OCI-M2 (cell line): ENCODE data around the gene UBAP1.
"Not testable (repeated sequence)": the region's sequence is repeated elsewhere in the genome, so short reads cannot be mapped to it uniquely, and the experiment has no call there.

Experiments used
- DNase-seq: peaks from one replicate; lab custom pipeline; 2025; ENCODE audit not compliant: unreplicated experiment; lab: John Stamatoyannopoulos, UW

The UBAP1 gene

DNA sequence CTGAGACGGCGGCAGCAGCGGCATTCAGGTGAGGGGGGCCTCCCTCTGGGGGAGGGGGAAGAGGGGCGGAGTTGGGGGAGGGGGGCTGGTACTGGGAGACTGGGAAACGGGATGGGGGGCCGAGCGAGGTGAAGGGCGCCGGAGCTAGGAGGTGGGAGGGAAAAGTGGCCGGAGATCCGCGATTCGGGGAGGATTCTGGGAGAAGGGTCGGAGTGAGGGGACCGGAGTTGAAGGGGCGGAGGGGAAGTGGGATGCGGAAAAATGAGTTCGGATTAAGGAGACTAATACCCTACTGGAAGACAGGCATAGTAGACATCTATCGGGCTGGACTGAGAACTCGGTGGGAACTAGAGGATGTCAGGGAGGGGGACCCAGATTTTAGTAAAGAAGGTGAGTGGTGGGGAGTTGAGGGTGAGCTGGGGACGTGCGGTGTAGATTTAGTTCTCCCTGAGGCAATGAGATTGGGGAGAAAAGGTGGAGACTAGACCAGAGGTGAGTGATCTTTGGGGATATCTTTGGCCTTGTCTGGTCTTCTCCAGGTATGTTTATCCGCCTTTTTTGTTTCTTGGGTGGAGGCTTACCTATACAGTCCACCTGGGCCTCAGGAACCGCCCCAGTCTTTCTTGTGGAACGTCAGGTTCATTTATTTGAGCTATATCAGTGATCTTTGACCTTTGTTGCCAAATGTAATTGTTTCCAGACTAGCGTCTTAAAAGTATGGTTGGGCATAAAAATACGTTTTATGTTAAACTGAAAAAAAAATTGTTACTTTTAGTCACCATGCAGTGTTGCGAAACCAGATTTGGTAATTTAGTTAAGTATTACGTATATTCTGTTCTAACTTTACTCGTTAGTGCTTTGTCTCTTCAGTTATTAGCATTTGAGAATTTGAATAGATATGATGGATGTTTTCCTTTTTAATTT, 632 bp downstream of the UBAP1 start:
- DNase-seq, result no peak

DNA sequence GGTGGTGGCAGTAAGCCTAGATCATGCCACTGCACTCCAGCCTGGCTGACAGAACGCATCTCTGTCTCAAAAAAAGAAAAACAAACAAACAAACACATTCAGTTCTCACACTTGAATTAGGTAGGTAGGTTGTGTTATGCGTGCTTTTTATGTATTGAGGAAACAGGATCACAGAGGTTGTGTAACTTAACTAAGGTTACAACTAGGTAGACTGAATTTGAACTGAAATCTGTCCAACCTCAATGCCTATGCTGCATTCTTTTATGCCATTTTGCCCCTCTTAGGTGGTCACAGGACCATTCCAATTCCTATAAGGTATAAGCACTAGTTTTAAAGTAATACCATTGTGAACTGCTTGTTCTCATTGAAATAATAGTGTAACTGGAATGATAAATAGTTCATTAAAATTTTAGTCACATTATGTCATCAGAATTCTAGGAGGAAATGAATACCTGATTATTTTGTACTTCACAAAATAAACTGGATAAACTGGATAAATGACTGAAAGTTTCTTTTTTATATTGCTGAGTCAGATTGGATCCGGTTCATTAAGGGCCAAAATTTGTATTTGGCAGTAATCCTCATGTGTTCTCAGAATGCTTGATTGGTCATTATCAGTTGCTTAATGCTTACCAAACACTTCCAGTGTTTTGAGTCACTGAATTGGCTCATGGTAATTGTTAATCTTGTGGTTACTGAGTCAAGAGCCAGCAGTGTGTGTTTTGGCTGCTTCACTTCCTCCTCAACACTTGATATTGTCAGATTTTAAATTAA, 7.1 kb downstream of the UBAP1 start:
- no peak for DNase-seq

DNA sequence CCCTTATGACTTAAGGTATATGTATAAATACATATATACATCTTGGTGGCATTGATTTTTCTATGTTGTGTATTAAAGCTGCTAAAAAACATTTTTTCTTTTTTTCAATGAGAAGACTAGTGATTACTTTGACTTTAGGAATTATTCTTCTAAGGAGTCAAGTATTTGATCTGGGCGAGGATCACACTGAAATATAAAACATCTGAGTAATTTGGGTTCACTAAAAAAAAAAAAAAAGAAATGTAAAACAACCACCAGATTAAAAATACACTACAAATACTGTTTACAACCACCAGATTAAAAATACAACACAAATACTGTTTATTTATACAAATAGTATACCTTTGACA, 9.0 kb downstream of the UBAP1 start:
- no peak for DNase-seq

DNA sequence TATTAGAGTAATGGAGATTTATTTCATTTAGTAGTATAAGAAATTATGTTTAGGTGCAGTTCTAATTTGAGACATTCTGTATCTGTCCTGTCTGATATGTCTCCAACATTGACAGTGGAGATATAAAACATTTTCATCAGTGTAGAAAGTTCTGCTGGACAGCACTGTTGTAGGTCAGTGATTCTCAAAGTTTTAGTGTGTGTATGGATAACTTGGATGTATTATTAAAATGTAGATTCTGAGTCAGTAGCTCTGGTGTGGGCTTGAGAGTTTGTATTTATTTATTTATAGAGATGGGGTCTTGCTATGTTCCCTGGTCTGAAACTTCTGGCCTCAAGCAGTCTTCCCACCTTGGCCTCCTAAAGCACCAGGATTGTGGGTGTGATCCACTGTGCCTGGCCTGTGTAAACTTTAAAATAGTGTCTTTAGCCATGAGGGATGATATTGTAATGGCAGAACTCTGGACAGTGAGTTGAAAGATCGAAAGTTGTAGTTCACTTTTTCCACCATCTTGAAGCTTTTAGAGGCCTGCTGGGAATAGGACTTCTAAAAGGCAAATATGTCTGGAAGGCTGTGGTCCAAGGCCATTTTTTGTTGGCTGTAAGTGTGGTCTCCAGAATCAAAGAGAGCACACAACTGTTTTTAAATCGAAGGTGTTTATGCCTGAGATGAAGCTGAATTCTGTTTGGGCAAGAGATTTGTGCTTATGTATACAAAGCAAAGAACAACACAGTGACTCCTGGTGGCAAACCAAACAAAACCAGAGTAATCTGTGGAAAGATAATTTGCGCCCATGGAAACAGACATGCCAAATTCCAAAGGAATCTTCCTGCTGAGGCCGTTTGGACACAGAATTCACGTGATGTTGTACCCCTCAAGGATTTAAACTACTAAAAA, 12.4 kb downstream of the UBAP1 start:
- DNase-seq, result no peak

DNA sequence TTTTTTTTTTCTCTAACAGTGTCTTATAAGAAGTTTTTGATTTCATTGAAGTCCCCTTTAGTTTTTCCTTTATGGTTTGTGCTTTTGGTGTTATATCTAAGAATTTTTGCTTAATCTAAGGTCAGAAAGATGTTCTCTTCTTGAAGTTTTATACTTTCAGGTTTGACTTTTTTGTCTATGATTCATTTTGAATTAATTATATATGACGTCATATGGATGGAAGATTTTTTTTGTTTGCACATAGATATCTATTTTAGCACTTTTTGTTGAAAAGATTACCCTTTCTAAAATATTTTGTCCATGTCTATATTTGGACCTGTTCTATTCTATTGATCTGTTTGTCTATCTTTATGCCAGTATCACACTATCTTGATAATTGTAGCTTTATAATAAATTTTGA, 16.3 kb downstream of the UBAP1 start:
- no peak for DNase-seq

DNA sequence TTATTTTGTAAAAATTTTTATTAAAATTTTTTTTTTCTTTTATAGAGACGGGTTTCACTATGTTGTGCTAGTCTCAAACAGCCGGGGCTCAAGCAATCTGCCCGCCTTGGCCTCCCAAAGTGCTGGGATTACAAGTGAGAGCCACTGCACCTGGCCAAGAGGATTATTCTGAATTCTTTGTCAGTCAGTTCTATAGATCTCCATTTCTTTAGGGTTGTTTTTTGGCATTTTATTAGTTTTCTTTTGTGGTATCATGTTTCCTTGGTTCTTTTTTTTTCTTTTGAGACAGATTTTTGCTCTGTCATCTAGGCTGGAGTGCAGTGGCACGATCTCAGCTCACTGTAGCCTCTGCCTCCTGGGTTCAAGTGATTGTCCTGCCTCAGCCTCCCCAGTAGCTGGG, 18.4 kb downstream of the UBAP1 start:
- DNase-seq, result not testable (repeated sequence)

DNA sequence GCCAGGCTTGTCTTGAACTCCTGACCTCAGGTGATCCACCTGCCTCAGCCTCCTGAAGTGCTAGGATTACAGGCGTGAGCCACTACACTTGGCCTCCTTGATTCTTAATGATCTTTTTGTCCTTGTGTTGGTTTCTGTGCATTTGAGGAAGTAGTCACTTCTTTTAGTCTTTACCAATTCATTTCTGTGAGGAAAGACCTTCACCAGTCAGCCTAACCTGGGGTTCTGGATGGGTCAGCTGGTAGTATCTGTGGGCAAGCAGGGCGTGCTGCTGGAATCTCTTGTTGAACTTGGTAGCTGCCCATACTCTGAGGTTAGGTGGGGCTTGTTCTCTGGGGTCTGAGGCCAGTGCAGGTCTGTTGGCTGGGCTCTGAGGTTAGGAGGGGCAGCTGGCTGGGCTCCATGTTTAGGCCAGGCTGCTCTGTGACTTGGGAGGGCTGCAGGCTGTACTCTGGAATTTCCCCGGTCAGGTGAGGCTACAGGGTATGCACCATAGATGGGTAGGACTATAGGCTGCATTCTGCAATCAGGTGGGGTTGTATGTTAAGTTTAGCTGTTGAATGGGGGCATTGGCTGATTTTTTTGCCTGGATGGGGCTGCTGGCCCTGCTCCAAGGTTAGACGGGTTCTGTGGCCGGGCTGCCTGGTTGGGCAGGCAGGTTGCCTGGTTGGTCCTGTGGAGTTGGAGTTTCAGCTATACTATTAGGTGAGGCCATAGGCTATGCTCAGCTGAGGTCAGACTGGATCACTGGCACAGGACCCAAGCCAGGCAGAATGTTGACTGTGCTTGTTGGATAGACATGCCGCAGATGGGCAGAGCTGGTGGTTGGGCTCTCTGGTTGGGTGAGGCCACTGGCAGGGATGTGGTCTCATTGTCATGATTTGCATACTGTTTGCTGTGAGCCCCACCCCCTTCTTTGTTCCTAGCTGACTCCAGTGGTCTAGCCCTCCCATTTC, 19.2 kb downstream of the UBAP1 start:
- no peak for DNase-seq

DNA sequence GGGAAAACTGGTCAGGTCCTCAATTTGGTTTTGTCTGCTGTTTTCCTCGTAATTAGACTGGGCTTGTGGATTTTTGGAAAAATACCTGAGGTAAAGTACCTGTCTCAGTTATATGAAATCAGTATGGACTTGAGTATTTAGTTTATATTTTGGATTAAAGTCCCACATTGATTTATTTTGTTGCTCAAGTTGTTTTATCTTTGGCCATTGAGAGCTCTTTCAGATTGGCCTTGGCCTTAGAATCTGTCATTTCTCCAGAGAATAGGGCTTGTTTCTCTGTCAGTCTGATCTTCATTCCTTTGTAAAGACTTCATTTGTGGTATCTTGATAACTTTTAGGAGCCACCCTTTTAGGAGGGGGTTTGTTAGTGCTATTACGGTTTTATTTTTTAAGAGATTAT, 21.2 kb downstream of the UBAP1 start:
- DNase-seq, result no peak

DNA sequence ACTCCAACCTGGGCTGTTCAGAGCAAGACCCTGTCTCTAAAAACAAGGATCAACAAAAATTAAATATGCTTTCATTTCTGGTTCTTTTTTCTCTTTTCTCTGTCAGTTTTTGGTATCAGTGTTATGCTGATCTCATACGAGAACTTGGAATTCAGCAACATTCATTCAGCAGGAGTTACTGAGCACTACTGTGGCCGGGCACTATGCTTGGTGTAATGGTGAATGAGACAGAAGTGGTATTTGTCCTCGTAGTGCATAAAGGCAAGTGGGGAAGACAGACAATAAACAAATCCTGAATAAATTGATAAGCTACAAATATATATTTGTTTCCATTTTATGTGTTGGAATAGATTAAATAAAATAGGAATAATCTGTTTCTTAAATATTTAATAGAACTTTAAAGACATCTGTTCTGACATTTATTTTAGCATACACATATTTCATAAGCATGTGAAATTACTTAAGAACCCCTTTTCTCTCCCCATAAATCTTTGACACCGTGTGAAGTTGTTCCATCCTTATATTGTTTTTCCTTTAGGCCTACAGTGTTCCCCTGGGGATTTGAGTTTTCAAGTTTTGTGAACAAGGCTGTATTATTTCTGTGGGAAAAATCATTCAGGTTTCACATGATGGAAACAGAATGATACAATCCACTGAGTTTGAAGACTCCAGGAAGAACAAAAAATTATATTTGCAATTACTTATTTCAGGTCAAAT, 24.6 kb downstream of the UBAP1 start:
- DNase-seq, result no peak

DNA sequence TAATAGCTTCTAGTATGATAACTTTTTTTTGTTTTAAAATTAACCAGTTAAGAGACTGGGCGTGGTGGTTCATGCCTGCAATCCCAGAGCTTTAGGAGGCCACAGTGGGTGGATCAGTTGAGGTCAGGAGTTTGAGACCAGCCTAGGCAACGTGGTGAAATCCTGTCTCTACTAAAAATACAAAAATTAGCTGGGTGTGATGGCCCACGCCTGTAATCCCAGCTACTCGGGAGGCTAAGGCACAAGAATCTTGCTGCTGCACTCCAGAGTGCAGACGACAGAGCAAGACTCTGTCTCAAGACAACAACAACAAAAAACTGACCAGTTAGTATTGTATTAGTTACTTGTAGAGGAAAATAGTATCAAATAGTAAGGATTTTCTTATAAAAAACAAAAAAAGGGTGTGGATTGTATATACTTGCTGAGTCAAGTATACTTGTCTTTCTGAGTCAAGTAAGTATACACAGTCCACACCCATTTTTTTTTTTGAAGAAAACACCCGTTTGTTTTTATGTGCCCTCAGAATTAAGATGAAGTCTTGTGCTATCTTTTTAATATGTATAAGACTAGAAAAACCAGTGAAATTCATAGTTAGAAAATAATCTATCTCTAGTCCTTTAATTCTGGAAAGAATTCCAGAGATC, 25.3 kb downstream of the UBAP1 start:
- no peak for DNase-seq

DNA sequence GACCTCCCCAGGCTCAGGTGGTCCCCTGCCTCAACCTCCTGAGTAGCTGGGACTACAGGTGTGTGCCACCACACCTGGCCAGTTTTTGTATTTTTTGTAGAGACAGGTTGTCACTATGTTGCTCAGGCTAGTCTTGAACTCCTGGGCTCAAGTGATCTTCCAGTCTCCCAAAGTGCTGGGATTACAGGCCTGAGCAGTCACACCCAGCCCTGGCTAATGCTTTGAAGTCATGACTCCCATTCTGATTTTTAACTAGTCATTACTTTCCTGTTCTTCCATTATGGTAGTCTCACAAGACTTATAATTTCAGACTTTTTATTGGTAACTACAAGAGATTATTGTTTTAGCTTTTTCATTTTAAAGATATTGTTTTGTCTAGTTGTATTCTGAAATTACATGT, 26.3 kb downstream of the UBAP1 start:
- DNase-seq, result no peak

DNA sequence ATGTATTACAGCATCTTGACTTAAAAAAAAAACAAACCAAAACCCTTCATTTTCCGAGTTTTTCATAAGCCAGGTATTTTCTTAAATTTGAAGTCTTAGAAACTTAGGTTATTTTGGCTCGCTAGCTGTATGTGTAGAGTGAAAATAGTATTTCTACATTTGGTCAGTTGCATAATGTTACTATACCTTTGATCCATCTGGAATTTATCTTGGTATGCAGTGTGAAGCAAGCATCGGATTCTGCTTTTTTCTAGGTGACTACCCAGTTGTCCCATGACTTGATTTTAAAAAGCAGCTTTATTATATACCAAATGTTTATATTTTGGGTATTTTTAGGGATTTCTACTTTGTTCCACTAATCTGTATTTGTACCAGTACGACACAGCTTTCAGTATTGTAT, 27.7 kb downstream of the UBAP1 start:
- no peak for DNase-seq

DNA sequence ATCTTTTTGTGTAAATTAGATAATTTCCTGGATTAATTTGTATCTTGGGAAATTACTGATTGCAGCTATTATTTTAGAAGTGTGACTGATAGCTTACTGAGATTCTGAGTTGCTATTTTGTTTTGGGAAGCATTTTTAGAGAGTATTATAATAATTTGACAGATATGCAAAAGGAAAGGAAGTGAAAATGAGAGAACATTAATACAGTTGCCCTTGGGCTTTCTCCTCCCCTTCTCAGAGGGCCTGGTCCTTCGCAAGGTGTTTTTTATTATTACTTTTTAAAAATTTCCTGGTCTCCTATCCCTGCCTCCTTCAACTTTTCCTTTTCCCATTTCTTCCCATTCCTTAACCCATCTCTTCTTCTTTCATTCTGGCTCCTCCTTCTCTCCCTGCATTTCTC, 32.6 kb downstream of the UBAP1 start:
- no peak for DNase-seq

DNA sequence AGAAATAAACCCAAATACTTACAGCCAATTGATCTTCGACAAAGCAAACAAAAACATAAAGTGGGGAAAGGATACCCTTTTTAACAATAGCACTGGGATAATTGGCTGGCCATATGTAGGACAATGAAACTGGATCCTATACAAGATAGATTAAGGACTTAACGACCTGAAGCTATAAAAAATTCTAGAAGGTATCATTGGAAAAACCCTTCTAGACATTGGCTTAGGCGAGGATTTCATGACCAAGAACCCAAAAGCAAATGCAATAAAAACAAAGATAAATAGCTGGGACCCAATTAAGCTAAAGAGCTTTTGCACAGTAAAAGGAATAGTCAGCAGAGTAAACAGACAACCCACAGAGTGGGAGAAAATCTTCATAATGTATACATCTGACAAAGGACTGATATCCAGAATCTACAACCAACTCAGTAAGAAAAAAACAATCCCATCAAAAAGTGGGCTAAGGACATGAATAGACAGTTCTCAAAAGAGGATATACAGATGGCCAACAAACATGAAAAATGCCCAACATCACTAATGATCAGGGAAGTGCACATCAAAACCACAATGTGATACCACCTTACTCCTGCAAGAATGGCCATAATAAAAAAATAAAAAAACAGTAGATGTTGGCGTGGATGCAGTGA, 35.6 kb downstream of the UBAP1 start:
- not testable (repeated sequence) for DNase-seq

DNA sequence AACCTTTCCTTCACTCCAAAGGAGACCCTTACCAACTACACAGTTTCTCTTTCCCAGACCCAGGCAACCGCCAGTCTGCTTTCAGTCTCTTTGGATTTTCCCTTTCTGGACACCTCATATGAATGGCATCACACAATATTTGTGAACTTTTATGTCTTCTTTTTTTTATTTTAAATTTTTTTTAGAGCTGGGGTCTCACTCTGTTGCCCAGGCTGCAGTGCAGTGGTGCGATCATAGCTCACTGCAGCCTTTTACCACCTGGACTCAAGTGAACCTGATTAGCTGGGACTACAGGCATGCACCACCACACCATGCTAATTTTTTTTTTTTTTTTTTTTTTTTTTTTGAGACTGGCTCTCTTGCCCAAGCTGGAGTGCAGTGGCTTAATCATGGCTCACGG, 37.5 kb downstream of the UBAP1 start:
- no peak for DNase-seq

DNA sequence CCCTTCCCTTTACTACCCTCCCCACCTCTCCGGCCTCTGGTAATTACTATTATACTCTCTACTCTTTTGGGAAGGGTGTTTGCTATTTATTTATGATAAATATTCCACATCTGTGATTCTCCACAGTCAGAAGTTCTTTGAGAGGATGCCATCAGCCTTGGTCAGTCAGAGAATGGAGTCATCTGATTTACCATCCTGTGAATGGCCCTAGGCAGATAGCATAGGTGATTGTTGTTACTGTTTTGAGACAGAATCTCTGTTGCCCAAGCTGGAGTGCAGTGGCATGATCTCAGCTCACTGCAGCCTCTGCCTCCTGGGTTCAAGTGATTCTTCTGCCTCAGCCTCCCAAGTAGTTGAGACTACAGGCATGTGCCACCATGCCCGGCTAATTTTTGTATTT, 38.2 kb downstream of the UBAP1 start:
- not testable (repeated sequence) for DNase-seq

DNA sequence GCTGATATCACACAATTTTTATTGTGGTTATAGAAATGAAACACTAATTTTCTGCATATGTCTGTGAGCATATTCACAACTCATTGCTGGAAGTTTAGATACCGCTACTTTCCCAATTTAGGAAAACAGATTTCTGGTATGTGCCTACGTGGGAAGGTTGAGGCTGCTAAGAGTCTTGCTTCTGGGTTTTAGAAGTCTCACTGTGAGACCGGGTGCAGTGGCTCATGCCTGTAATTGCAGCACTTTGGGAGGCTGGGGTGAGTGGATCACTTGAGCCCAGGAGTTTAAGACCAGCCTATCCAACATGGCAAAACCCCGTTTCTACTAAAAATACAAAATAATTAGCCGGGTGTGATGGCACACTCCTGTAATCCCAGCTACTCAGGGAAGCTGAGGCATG, 39.6 kb downstream of the UBAP1 start:
- DNase-seq, result no peak

DNA sequence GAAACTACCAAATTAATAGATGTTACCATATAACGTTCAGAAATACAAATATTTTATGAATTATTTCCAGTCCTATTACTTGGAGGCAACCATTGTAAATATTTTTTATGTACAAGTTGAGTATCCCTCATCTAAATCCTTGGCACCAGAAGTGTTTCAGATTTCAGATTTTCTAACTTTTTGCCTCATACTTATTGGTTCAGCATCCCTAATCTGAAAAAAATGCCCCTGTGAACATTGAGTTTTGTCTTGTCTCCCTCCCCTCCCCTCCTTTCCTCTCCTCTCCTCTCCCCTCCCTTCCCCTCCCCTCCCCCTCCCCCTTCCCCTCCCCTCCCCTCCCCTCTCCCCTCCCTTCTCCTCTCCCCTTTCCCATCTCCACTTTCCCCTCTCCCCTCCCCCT, 40.6 kb downstream of the UBAP1 start:
- no peak for DNase-seq

DNA sequence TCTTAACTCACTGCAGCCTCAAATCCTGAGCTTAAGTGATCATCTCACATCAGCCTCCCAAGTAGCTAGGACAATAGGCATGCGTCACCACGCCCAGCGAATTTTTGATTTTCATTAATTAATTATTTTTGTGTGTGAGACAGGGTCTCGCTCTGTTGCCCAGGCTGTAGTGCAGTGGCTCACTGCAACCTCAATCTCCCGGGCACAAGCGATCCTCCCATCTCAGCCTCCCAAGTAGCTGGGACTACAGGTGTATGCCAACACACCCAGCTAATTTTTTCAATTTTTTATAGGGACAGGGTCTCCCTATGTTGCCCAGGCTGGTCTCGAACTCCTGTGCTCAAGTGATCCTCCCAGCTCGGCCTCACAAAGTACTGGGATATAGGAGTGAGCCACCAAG, 41.4 kb downstream of the UBAP1 start:
- no peak for DNase-seq
